HG02840 (cell line): Measurements from ENCODE around the gene TRIM9.

Experiments
- ATAC-seq: cut with Tn5 transposase; IDR thresholded peaks from one replicate; pipeline ENCODE4 v1.9.1; 2021; ENCODE audit warnings: mild to moderate bottlenecking, moderate library complexity, moderate number of reproducible peaks; ENCODE audit not compliant: unreplicated experiment, low FRiP score

Gene TRIM9

DNA sequence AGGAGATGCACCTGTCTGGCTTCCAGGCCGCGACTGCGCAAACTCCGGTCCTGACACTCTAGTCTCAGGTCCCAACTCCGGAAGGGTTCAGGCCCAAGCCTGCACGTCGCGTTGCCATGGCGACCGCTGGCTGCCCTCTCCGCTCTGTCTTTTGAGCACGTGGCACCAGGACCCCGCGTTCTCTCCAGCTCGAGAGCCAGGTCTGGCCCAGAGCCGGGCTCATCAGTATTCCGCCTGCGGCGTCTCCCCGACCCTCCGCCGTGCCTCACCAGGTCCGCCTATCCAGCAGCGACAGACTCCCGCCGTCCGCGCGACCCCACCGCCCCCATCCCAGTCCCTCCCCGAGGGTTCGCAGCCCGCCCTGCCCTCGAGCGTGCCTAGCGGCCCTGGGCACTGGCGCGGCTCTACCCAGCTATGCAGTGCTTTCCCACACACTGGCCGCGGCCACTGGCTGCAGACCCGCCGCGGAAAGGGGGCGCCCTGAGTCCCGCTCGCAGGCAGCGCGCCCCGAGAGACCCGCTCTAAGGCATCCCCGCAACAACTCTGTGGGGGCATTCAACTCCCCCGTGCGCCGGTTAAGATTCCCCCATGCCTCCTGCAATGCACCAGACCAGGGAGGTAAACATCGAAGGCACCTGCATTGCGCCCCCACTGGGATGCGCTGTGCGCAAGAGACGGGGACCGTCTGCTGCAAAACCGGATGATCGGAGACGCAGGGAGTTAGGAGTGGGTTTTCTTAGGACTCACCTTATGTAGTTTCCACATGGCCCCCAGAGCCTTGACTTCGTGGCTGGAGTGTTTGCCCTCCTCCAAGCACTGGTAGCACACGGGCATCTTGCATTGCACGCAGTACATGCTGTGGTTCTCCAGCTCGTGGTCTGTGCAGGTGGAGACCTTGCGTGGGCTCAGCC, 1.3 kb downstream of the TRIM9 start:
- ATAC-seq = no peak

DNA sequence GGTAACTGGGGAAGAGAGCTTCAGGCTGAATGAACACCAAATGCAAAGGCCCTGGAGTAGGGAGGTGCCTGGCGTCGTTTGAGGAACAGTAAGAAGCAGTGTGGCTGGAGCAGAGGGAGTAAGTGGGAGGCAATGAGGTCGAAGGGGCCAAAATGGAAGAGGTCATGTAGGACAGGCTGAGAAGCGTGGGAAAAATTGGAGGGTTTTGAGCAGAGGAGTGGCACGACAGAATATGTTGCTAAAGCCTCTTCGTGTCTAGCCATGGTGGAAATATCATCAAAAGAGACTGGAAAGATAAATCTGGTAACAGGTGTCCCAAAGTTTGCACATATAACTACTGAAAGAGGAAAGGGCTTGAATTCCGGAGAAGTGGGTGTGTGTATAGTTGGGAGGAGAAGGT, 1.9 kb downstream of the TRIM9 start:
- no peak for ATAC-seq

DNA sequence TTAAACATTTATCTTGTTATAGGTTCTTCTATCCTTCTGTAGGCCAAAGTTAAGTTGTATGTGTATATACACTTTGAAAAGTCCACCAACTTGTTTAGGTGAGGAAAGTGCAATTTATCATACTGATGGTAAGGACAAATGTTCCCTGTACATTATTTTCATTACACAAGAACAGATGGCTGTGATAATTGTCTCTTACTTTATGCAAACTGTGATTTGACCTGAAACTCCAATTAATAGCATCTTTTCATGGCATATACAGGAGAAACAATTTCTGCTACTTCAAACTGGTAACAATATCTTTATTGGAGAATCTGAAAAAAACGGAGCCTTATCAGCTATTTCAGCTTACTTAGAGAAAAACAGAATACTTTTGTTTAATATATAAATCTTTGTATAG, 5.6 kb downstream of the TRIM9 start:
- no peak for ATAC-seq

DNA sequence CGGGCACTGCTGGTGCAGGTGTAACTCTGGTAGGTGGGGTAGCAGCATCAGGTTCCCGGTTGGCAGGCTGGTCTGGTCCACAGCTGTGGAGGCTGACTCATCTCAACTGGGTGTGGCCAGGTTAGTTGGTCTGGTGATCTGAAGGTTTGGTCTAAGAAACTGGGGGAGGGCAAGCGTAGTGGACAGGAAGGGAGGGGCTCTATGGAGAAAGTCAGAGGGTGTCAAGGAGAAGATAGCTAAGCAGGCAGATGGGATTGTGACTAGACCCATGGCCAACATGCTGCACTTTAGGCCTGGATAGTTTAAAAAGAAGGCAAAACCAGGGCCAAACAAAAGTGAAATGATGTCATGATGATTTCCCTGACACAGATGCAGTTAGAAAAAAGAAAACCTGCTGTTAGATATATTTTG, 7.9 kb downstream of the TRIM9 start:
- no peak for ATAC-seq

GRCh38 chr14:51086044-51086443, 8.9 kb downstream of the TRIM9 start:
- no peak for ATAC-seq

DNA sequence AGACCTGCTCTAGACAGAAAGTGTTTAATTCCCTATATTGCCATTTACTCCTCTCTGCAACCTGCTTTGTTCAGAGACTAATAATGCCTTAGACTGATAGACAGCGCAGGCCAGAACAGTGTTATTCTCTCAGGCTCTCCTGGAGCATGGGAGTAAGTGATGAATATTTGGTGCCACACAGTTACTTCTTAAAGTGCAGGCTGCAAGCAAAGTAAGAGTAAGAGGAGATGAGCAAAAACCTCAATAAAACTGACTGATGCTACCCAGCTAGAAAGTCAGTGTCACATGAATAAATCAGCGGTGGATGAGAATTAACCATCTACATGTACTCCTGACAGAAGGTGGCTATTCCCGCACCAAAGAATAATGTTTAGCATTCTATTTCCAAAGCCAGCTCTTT, 9.9 kb downstream of the TRIM9 start:
- no peak for ATAC-seq

GRCh38 chr14:51084507-51084906, 10.4 kb downstream of the TRIM9 start:
- ATAC-seq = no peak

- no peak for ATAC-seq
Observed at GRCh38 chr14:51082349-51082748, 12.6 kb downstream of the TRIM9 start.

DNA sequence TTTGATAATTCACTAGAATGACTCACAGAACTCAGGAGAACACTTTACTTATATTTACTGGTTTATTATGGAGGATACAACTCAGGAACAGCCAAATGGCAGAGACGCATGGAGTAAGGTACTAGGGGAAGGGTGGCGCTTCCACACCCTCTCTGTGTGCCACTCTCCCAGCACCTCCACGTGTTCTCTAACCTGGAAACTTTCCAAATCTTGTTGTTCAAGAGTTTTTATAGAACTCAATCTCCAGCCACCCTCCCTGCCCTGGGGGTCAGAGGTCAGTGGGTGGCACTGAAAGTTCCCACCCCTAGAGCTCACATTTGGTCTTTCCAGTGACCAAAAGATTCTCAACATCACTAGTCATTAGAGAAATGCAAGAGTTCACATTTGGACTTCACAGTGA, 13.2 kb downstream of the TRIM9 start:
- ATAC-seq = no peak

- ATAC-seq = no peak
Observed at GRCh38 chr14:51081209-51081608, 13.7 kb downstream of the TRIM9 start.

- no peak for ATAC-seq
Observed at GRCh38 chr14:51080645-51081044, 14.3 kb downstream of the TRIM9 start.

DNA sequence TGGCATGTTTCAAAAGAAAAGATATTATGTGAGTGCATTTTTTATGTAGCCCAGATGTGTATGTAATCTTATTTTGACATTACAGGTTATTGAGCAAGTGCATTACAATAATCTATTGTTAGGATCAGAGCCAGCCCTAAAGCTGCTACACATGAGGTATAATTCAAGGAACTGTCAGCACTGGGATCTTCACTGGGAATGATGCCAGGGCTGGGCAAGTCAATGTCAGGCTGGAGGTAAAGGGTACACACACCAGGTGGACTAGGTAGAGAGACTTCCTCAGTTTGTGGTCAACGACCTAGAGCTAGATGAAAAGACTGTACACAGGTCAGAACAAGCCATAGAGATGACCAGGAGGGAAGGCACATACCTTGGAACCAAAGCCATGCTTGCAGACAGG, 15.4 kb downstream of the TRIM9 start:
- ATAC-seq = no peak

- ATAC-seq = no peak
Observed at GRCh38 chr14:51079085-51079484, 15.8 kb downstream of the TRIM9 start.

GRCh38 chr14:51074701-51075385, 20.1 kb downstream of the TRIM9 start:
- no peak for ATAC-seq

- no peak for ATAC-seq
Observed at GRCh38 chr14:51073731-51074130, 21.2 kb downstream of the TRIM9 start.

GRCh38 chr14:51072976-51073375, 21.9 kb downstream of the TRIM9 start:
- ATAC-seq = no peak

DNA sequence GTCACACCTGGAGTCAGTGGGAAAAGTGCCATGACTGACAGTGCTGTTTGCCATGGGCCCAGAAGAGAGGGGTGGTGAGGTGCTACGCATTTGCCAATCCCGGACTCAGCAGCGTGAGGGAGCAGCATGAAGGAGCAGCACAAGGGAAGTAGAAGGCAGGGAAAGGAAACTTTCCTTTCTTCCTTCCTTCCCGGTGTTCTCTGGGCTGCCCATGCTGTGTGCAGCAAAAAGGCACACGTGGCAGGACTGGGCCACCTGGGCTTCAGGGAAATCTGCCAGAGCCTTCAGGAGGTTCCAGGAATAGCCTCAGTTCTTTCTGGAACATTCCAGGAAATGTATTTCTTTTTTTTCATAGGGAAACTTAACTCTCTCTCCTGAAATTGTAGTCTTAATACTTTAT, 23.0 kb downstream of the TRIM9 start:
- no peak for ATAC-seq

- ATAC-seq = no peak
Observed at GRCh38 chr14:51070726-51071125, 24.2 kb downstream of the TRIM9 start.

DNA sequence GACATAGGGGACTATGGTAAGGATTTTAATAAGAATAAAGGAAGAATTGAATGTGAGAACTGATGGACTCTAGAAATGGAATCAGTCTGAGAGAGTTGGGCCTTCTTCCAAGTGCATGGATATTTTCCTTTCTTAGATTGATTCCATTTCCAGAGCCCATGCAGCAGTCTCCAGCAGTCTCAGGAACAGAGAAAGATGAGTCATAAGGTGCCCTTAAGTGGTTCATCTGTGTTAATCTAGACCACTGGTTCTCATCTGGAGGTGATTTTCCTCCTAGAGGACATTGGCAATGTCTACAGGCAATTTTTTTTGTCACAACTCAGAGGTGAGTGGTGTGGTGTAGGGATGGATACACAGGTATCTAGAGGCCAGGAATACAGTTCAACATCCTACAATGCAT, 25.9 kb downstream of the TRIM9 start:
- no peak for ATAC-seq

DNA sequence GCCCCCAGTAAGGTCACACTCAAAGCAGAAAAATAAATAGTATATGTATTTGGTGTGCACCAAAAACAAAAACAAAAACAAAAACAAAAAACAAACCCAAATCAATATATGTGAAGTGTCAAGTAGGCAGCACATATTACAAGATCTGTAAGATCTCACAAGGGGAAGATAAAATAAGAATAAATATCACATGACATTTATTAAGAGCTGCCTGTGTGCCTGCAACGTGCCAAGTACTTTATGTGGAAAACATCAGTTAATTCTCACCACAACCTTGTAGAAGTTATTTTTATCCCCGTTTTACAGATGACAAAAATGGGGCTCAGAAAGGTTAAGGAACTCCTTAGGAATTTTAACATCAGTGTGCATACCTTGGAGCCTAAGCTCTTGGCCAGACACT, 26.6 kb downstream of the TRIM9 start:
- no peak for ATAC-seq

DNA sequence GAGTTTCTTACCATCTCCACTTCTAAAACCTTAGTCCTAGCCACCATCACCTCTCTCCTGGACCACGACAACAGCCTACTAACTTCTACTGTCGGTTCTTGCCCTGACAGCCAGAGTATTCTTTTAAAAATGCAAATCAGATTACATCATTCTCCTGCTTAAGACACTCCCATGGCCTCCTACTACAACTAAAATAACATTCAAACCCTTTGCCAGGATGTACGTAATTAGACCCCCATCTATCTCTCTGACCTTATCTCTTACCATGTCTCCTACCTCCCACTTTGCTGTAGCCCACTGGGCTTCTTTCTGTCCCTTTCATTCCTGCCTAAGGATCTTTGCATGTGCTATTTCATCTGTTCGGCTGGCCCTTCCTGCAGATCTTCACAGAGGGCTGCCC, 27.6 kb downstream of the TRIM9 start:
- ATAC-seq = no peak

GRCh38 chr14:51066576-51066975, 28.3 kb downstream of the TRIM9 start:
- no peak for ATAC-seq
